Measurements from ENCODE around the gene SYNPO. TPM values are rescaled to one million over a fixed set of nuclear protein-coding genes. Genes with fewer than 3 reads are reported as not detected.

SYNPO gene
- polyA plus RNA-seq, 2 of the 4 experiments (the other 2 are of a cell fraction): 13.7 to 33.9 TPM

GRCh38 chr5:150703762-150704161 is 63.3 kb downstream of the SYNPO start (continued):
- TF ChIP-seq EP300 (IDR thresholded peaks at IDR 0.05) (no peak), TP53 (CRISPR knock-in tag; IDR thresholded peaks at IDR 0.05) (no peak), JUNB (IDR thresholded peaks at IDR 0.05) (no peak), HOXB5 (CRISPR knock-in tag; IDR thresholded peaks at IDR 0.05) (no peak)

- Histone ChIP-seq H3K9me3 (no peaks in the 10 kb centered on the region), H3K4me1 (no peaks in the 10 kb centered on the region), H3K4me3 (no peak overlapping the region), H3K27ac (no peak overlapping the region), H3K4me2 (no peak overlapping the region)
- ChIA-PET CTCF (interaction anchor here (0.9 to 1.1 kb wide), 3 partner anchors 9 to 145 kb away, joined by 3 to 4 read pairs (median 3); no protein-coding TSS in a partner anchor), POLR2A (no interaction called here)
- no peak for ATAC-seq
- 93% methylated on average over 4 of the region's 4 CpGs for WGBS (ENCODE audit: missing lambda C conversion rate)
- TF ChIP-seq MAZ (IDR thresholded peaks at IDR 0.05; ENCODE audit: borderline replicate concordance, low read depth, low read length): no peak
- TF ChIP-seq SREBF2 (IDR thresholded peaks at IDR 0.05): no peak
- TF ChIP-seq TP53 (CRISPR knock-in tag; IDR thresholded peaks at IDR 0.05): no peak
- TF ChIP-seq RAD21 (conservative IDR thresholded peaks at IDR 0.05 in 1 of 2, IDR thresholded peaks at IDR 0.05 in 1 of 2): no peak
- DNase-seq (ENCODE audit: low read depth in 1 of 2, low spot score in 1 of 2): no peak
- FAIRE-seq: no peak
Measured at GRCh38 chr5:150706776-150707390, 66.4 kb downstream of the SYNPO start.

Other genes starting within 250 kb of the SYNPO start
- gene CD74, start 227.8 kb upstream of the SYNPO start, polyA plus RNA-seq (2011; rRNA removed): not detected in 2 replicates
- not detected in 3 replicates for gene CD74, start 227.8 kb upstream of the SYNPO start, polyA plus RNA-seq (2017; fragmentation: RNase III; extraction: RNeasy Plus Mini Kit Qiagen cat#74134 plus additional on column Dnase treatment)
- 3,799 and 4,312 TPM in 2 replicates for gene RPS14, start 190.9 kb upstream of the SYNPO start, polyA plus RNA-seq (2011; rRNA removed)
- 3,127 to 3,794 TPM (median 3,716 TPM) in 3 replicates for gene RPS14, start 190.9 kb upstream of the SYNPO start, polyA plus RNA-seq (2017; fragmentation: RNase III; extraction: RNeasy Plus Mini Kit Qiagen cat#74134 plus additional on column Dnase treatment)
- 24.4 and 27.7 TPM in 2 replicates for gene NDST1, start 132.5 kb upstream of the SYNPO start, polyA plus RNA-seq (2011; rRNA removed)
- gene NDST1, start 132.5 kb upstream of the SYNPO start, polyA plus RNA-seq (2017; fragmentation: RNase III; extraction: RNeasy Plus Mini Kit Qiagen cat#74134 plus additional on column Dnase treatment): 50.8 to 59.7 TPM (median 55.8 TPM) in 3 replicates
- gene MYOZ3, start 20.6 kb downstream of the SYNPO start, polyA plus RNA-seq (2011; rRNA removed): 0.06 and 0.13 TPM in 2 replicates
- 0.07 to 0.12 TPM (median 0.09 TPM) in 3 replicates for gene MYOZ3, start 20.6 kb downstream of the SYNPO start, polyA plus RNA-seq (2017; fragmentation: RNase III; extraction: RNeasy Plus Mini Kit Qiagen cat#74134 plus additional on column Dnase treatment)
- 65.3 and 75.7 TPM in 2 replicates for gene RBM22, start 60.4 kb downstream of the SYNPO start, polyA plus RNA-seq (2011; rRNA removed)
- 37.6 to 42.2 TPM (median 41.2 TPM) in 3 replicates for gene RBM22, start 60.4 kb downstream of the SYNPO start, polyA plus RNA-seq (2017; fragmentation: RNase III; extraction: RNeasy Plus Mini Kit Qiagen cat#74134 plus additional on column Dnase treatment)
- 34.8 and 38.4 TPM in 2 replicates for gene DCTN4, start 118.4 kb downstream of the SYNPO start, polyA plus RNA-seq (2011; rRNA removed)
- gene DCTN4, start 118.4 kb downstream of the SYNPO start, polyA plus RNA-seq (2017; fragmentation: RNase III; extraction: RNeasy Plus Mini Kit Qiagen cat#74134 plus additional on column Dnase treatment): 18.7 to 20.9 TPM (median 20.2 TPM) in 3 replicates
- 4.5 and 4.9 TPM in 2 replicates for gene SMIM3, start 138.1 kb downstream of the SYNPO start, polyA plus RNA-seq (2011; rRNA removed)
- 3.0 to 4.6 TPM (median 4.1 TPM) in 3 replicates for gene SMIM3, start 138.1 kb downstream of the SYNPO start, polyA plus RNA-seq (2017; fragmentation: RNase III; extraction: RNeasy Plus Mini Kit Qiagen cat#74134 plus additional on column Dnase treatment)
- gene IRGM, start 205.9 kb downstream of the SYNPO start, polyA plus RNA-seq (2011; rRNA removed): 0.05 TPM in 1 of 2 replicates, not detected in the other
- not detected in 3 replicates for gene IRGM, start 205.9 kb downstream of the SYNPO start, polyA plus RNA-seq (2017; fragmentation: RNase III; extraction: RNeasy Plus Mini Kit Qiagen cat#74134 plus additional on column Dnase treatment)